Right atrium auricular region (tissue), 2 donors: ENCODE data around the gene NYAP2. TPM values are rescaled to one million over a fixed set of nuclear protein-coding genes. Genes with fewer than 3 reads are reported as not detected.

Source experiments
- DNase-seq: peaks from one replicate; pipeline ENCODE4 v3.0.0-alpha.2; 2019; ENCODE audit warnings: low spot score
- H3K27ac ChIP-seq, 2 donors: fragments of 200-600 bp; sonication (generic); 1 replicate in 1 of 2; 2 replicates in 1 of 2; pipeline ENCODE4 v1.5.1; 2016 to 2019
- H3K27me3 ChIP-seq, 2 donors: fragments of 200-600 bp; sonication (generic); one replicate each; pipeline versions ENCODE4 v1.5.1 to v1.6.0; 2017 to 2019
- H3K36me3 ChIP-seq: fragments of 200-600 bp; sonication (generic); one replicate; pipeline ENCODE4 v1.5.1; 2016
- H3K4me1 ChIP-seq, 2 donors: fragments of 200-600 bp; sonication (generic); one replicate each; pipeline versions ENCODE4 v1.5.1 to v1.6.0; 2017 to 2019
- H3K4me3 ChIP-seq, 2 donors: fragments of 200-600 bp; sonication (generic); 1 replicate in 1 of 2; 2 replicates in 1 of 2; pipeline ENCODE4 v1.5.1; 2017 to 2019; ENCODE audit warnings: mild to moderate bottlenecking in 1 of 2, moderate library complexity in 1 of 2
- H3K9me3 ChIP-seq, 2 donors: fragments of 200-600 bp; sonication (generic); one replicate each; pipeline ENCODE4 v1.5.1; 2019
- CTCF ChIP-seq, 2 donors: fragments of 200-600 bp; sonication (generic); IDR thresholded peaks; one replicate each; pipeline ENCODE4 v1.5.1; 2019; ENCODE audit warnings: antibody characterized with exemption in 2 of 2
- total RNA-seq, 2 donors: library from RNA; depleted of rRNA; stranded (reverse); fragments of >200 nt; gene quantifications; one replicate each; pipeline ENCODE4 v1.1.0, GENCODE V29; 2016

NYAP2 gene
- total RNA-seq, 2 donors from 2014 or later: not detected

GRCh38 chr2:225574582-225575138 is 175.2 kb downstream of the NYAP2 start:
- no peak overlapping the region for H3K27ac ChIP-seq
- no peak overlapping the region for H3K4me3 ChIP-seq
- no peaks in the 10 kb centered on the region for H3K4me1 ChIP-seq
- no peaks in the 10 kb centered on the region for H3K27me3 ChIP-seq
- H3K9me3 ChIP-seq: no peaks in the 10 kb centered on the region
- no peak for DNase-seq
- TF ChIP-seq CTCF (IDR thresholded peaks at IDR 0.05): no peak
- no peaks in the 10 kb centered on the region for H3K36me3 ChIP-seq

GRCh38 chr2:225581135-225581534 is 181.6 kb downstream of the NYAP2 start:
- Histone ChIP-seq H3K27me3 (no peaks in the 10 kb centered on the region), H3K27ac (no peak overlapping the region), H3K4me1 (no peaks in the 10 kb centered on the region), H3K36me3 (no peaks in the 10 kb centered on the region), H3K9me3 (no peaks in the 10 kb centered on the region), H3K4me3 (no peak overlapping the region)
- TF ChIP-seq CTCF (IDR thresholded peaks at IDR 0.05): no peak
- DNase-seq: no peak

- DNase-seq: no peak
Observed at GRCh38 chr2:225581906-225582305, 182.4 kb downstream of the NYAP2 start.

GRCh38 chr2:225582355-225583116 is 183.0 kb downstream of the NYAP2 start:
- Histone ChIP-seq H3K9me3 (no peaks in the 10 kb centered on the region), H3K4me3 (no peak overlapping the region), H3K27me3 (no peaks in the 10 kb centered on the region), H3K27ac (no peak overlapping the region), H3K36me3 (no peaks in the 10 kb centered on the region), H3K4me1 (no peaks in the 10 kb centered on the region)
- no peak for DNase-seq
- no peak for TF ChIP-seq CTCF (IDR thresholded peaks at IDR 0.05)

More at GRCh38 chr2:225581906-225582305, 182.4 kb downstream of the NYAP2 start:
- Histone ChIP-seq H3K4me1 (no peaks in the 10 kb centered on the region), H3K4me3 (no peak overlapping the region), H3K9me3 (no peaks in the 10 kb centered on the region), H3K27me3 (no peaks in the 10 kb centered on the region), H3K27ac (no peak overlapping the region), H3K36me3 (no peaks in the 10 kb centered on the region)
- no peak for TF ChIP-seq CTCF (IDR thresholded peaks at IDR 0.05)

DNA sequence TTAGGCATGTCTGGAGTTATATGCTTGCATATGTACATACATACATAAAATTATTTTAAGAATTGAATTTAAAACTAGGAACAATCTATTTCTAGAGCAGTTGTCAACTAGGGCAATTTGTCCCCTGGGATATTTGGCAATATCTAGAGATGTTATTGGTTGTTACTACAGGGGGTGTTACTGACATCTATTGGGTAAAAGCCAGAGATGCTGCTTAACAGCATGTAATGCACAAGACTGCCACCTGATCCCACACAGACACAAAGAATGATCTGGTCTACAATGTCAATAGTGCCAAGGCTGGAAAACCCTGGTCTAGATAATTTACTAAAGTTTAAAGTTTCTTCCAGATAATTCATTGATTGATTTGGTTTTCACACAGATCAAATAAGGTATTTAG is 185.3 kb downstream of the NYAP2 start:
- DNase-seq: no peak
- no peaks in the 10 kb centered on the region for H3K4me1 ChIP-seq

More for the DNA sequence above, 185.3 kb downstream of the NYAP2 start:
- H3K36me3 ChIP-seq: no peaks in the 10 kb centered on the region
- H3K27me3 ChIP-seq: no peaks in the 10 kb centered on the region
- no peak overlapping the region for H3K4me3 ChIP-seq
- no peaks in the 10 kb centered on the region for H3K9me3 ChIP-seq
- TF ChIP-seq CTCF (IDR thresholded peaks at IDR 0.05): no peak
- no peak overlapping the region for H3K27ac ChIP-seq
